ENCODE data around the gene PHPT1.

PHPT1 gene

DNA sequence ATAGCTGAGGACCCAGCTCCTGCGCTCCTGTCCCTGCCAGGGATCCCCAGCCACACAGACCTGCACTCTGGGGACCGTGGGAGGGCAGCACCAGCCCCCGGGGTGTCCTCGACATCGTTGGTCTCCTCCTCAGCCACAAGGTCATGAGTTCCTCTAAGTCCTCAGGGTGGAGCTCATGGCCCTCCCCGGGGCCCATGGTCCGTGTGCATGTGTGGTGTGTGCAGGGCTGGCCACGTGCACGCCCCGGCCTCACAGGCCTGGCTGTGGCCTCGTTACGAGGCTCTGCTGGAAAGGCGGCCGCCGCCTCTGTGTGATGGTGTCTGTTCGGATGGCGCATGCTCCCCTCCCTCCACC, 23.0 kb upstream of the PHPT1 start:
- H3K79me2 ChIP-seq (ENCODE audit: insufficient read depth, low read length), result no peaks in the 10 kb centered on the region
- H3K27me3 ChIP-seq (ENCODE audit: insufficient read depth, low read length), result no peaks in the 10 kb centered on the region
- H3K4me1 ChIP-seq (ENCODE audit: insufficient read depth, low read length, severe bottlenecking), result no peaks in the 10 kb centered on the region
- H3K9ac ChIP-seq (ENCODE audit: low read length), result no peak overlapping the region
- H3K36me3 ChIP-seq (ENCODE audit: insufficient read depth, low read length), result peaks cover 75% of the 10 kb centered on the region
- no peaks in the 10 kb centered on the region for H3K9me2 ChIP-seq (ENCODE audit: low read depth, low read length)
- no peak overlapping the region for H3K4me3 ChIP-seq (ENCODE audit: low read depth, low read length, poor library complexity, severe bottlenecking)
- no peaks in the 10 kb centered on the region for H3K9me3 ChIP-seq (ENCODE audit: low read length)
- TF ChIP-seq, protein P1, sequence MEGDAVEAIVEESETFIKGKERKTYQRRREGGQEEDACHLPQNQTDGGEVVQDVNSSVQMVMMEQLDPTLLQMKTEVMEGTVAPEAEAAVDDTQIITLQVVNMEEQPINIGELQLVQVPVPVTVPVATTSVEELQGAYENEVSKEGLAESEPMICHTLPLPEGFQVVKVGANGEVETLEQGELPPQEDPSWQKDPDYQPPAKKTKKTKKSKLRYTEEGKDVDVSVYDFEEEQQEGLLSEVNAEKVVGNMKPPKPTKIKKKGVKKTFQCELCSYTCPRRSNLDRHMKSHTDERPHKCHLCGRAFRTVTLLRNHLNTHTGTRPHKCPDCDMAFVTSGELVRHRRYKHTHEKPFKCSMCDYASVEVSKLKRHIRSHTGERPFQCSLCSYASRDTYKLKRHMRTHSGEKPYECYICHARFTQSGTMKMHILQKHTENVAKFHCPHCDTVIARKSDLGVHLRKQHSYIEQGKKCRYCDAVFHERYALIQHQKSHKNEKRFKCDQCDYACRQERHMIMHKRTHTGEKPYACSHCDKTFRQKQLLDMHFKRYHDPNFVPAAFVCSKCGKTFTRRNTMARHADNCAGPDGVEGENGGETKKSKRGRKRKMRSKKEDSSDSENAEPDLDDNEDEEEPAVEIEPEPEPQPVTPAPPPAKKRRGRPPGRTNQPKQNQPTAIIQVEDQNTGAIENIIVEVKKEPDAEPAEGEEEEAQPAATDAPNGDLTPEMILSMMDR (IDR thresholded peaks at IDR 0.05; ENCODE audit: low read length), result no peak
- TF ChIP-seq EZH2 (IDR thresholded peaks at IDR 0.05; ENCODE audit: borderline replicate concordance, low read length), result no peak
- no peak overlapping the region for H3K27ac ChIP-seq (ENCODE audit: low read depth, low read length, poor library complexity, severe bottlenecking)
- H3K4me2 ChIP-seq (ENCODE audit: low read length), result no peak overlapping the region
- no peaks in the 10 kb centered on the region for H4K20me1 ChIP-seq (ENCODE audit: insufficient read depth, low read length)
- no peaks in the 10 kb centered on the region for H3F3A ChIP-seq (ENCODE audit: insufficient read depth, low read length)
- H2AFZ ChIP-seq (ENCODE audit: low read length), result no peak overlapping the region

DNA sequence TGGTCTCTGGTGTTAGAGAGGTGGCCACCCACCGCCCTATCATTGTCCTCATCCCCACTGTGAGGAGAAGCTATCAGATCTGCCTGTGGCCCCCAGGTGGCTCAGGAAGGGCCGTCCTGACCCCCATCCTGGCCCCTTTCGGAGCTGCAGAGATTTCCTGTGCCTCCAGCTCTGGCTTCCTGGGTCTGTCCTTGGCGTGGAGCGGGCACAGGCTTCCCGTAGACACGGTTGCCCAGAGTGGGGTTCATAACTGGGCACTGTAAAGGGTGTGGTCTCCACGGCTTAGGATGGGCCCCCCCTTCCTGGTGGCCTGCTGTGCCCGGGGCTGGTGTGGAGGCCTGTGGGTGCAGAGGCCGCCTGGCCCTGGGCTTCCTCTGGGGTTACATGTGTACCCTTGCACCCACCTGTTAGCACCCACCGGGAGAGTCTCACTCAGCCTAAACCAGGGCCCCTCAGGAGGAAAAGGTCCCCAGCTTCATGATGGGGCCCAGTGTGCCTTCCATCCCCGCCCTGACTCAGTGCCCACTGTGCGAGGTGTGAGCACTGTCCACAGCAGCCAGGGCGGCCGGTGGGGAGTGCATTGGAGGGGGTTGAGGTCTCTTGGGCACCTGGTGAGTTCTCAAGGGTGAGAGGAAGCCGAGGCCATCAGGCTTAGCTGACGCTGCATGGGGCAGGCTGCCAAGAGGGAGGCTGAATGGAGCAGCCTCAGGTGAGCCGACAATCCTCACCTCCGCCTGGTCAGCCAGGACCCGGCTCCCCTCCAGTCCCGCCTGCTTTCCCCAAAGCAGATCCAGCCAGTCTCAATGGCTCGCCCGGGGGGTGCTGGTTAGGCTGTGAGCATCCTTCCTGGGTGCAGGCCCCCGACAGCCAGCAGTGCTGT, 22.3 kb upstream of the PHPT1 start:
- H3K4me3 ChIP-seq (ENCODE audit: low read depth, low read length, poor library complexity, severe bottlenecking), result no peak overlapping the region
- no peaks in the 10 kb centered on the region for H3F3A ChIP-seq (ENCODE audit: insufficient read depth, low read length)
- H4K20me1 ChIP-seq (ENCODE audit: insufficient read depth, low read length), result no peaks in the 10 kb centered on the region
- H3K4me2 ChIP-seq (ENCODE audit: low read length), result no peak overlapping the region
- TF ChIP-seq, protein P1 (IDR thresholded peaks at IDR 0.05; ENCODE audit: low read length), result no peak
- no peak for TF ChIP-seq EZH2 (IDR thresholded peaks at IDR 0.05; ENCODE audit: borderline replicate concordance, low read length)
- H3K79me2 ChIP-seq (ENCODE audit: insufficient read depth, low read length), result no peaks in the 10 kb centered on the region
- H3K9me3 ChIP-seq (ENCODE audit: low read length), result no peaks in the 10 kb centered on the region
- no peak overlapping the region for H3K9ac ChIP-seq (ENCODE audit: low read length)
- H3K36me3 ChIP-seq (ENCODE audit: insufficient read depth, low read length), result peaks cover 82% of the 10 kb centered on the region
- H3K27ac ChIP-seq (ENCODE audit: low read depth, low read length, poor library complexity, severe bottlenecking), result no peak overlapping the region
- H2AFZ ChIP-seq (ENCODE audit: low read length), result no peak overlapping the region
- no peaks in the 10 kb centered on the region for H3K9me2 ChIP-seq (ENCODE audit: low read depth, low read length)
- no peaks in the 10 kb centered on the region for H3K4me1 ChIP-seq (ENCODE audit: insufficient read depth, low read length, severe bottlenecking)
- H3K27me3 ChIP-seq (ENCODE audit: insufficient read depth, low read length), result no peaks in the 10 kb centered on the region

DNA sequence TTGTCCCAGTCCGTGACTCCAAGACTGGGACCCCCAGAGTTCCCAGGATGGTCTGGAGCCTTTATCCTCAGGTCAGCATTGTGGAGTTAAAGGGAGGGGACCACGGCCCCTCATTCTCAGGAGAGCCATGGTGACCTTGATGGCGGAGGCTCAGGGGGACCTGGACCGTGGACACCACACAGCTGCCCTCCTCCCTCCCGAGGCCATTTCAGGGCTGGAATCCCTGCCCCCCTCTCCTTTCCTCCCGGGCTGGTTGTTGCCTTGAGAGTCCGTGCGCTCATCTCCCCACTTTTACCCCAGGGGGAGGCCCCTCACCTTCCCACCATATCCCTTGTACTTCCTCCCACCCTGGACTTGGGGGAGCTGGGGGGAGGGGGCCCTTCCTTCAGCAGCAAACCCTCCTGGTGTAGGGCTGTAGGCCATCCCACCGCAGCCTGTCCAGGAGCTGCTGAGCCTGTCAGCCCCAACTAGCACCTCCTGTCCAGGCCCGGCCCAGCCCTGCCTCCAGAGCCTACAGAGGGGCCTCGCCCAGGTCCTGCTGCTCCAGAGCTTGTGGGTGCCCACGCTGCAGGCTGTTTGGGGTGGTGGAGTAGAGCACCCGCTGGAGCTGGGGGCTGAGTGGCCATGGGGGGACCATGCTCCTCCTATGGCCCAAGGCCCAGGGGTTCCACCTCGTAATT, 21.3 kb upstream of the PHPT1 start:
- no peaks in the 10 kb centered on the region for H3K9me2 ChIP-seq (ENCODE audit: low read depth, low read length)
- H3F3A ChIP-seq (ENCODE audit: insufficient read depth, low read length), result no peaks in the 10 kb centered on the region
- H3K9me3 ChIP-seq (ENCODE audit: low read length), result no peaks in the 10 kb centered on the region
- no peaks in the 10 kb centered on the region for H3K4me1 ChIP-seq (ENCODE audit: insufficient read depth, low read length, severe bottlenecking)
- no peaks in the 10 kb centered on the region for H4K20me1 ChIP-seq (ENCODE audit: insufficient read depth, low read length)
- peaks cover 91% of the 10 kb centered on the region for H3K36me3 ChIP-seq (ENCODE audit: insufficient read depth, low read length)
- H3K27me3 ChIP-seq (ENCODE audit: insufficient read depth, low read length), result no peaks in the 10 kb centered on the region
- no peak overlapping the region for H3K27ac ChIP-seq (ENCODE audit: low read depth, low read length, poor library complexity, severe bottlenecking)
- H3K79me2 ChIP-seq (ENCODE audit: insufficient read depth, low read length), result no peaks in the 10 kb centered on the region
- H2AFZ ChIP-seq (ENCODE audit: low read length), result no peak overlapping the region
- H3K4me2 ChIP-seq (ENCODE audit: low read length), result no peak overlapping the region
- TF ChIP-seq, protein P1 (IDR thresholded peaks at IDR 0.05; ENCODE audit: low read length), result no peak
- no peak for TF ChIP-seq EZH2 (IDR thresholded peaks at IDR 0.05; ENCODE audit: borderline replicate concordance, low read length)
- H3K9ac ChIP-seq (ENCODE audit: low read length), result no peak overlapping the region
- H3K4me3 ChIP-seq (ENCODE audit: low read depth, low read length, poor library complexity, severe bottlenecking), result no peak overlapping the region
